ENCODE results near the gene DHRS1.

GRCh38 chr14:24329736-24330135 is 30.2 kb upstream of the DHRS1 start:
- TF ChIP-seq CTCF (IDR thresholded peaks at IDR 0.05): no peak
- TF ChIP-seq POLR2A (IDR thresholded peaks at IDR 0.05): no peak

Measured in vagina (tissue), 2 donors.